Measurements from ENCODE around the gene SYT8.

DNA sequence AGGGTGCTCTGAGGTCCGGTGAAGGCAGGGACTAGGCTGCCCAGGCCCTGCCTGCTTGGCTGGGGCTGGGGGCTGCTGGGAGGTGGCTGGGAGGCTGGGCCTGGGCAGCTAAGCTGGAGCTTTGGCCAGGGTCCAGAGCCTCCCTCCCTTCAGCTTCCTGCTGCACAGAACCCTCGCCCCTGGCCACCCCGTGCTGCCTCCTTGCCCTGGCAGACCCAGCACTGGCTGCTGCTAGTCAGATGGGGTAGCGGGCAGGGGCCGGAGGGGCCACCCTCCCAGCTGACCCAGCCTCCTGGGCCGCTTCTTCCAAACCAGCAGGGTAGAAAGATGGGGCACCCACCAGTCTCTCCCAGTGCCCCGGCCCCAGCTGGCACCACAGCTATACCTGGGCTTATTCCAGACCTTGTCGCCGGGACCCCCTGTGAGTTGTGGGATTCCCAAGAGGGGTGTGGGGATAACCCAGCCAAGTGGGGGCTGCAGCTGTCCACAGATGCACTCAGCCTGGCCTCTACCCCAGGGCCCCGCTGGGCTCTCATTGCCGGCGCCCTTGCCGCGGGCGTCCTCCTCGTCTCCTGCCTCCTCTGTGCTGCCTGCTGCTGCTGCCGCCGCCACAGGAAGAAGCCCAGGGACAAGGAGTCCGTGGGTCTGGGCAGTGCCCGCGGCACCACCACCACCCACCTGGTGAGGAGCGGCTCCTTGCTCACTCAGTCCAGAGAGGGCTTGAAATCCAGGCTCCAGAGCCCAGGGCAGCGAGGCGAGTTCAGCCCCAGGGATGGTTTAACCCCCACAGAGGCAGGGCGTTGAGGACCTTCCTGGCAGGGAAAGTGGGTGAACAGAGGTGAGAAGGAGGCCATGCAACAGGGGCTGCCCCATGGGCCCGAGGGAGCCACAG is at the start of gene SYT8:
- TF ChIP-seq, protein P1, sequence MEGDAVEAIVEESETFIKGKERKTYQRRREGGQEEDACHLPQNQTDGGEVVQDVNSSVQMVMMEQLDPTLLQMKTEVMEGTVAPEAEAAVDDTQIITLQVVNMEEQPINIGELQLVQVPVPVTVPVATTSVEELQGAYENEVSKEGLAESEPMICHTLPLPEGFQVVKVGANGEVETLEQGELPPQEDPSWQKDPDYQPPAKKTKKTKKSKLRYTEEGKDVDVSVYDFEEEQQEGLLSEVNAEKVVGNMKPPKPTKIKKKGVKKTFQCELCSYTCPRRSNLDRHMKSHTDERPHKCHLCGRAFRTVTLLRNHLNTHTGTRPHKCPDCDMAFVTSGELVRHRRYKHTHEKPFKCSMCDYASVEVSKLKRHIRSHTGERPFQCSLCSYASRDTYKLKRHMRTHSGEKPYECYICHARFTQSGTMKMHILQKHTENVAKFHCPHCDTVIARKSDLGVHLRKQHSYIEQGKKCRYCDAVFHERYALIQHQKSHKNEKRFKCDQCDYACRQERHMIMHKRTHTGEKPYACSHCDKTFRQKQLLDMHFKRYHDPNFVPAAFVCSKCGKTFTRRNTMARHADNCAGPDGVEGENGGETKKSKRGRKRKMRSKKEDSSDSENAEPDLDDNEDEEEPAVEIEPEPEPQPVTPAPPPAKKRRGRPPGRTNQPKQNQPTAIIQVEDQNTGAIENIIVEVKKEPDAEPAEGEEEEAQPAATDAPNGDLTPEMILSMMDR (IDR thresholded peaks at IDR 0.05; ENCODE audit: low read length), result no peak
- TF ChIP-seq EZH2 (IDR thresholded peaks at IDR 0.05; ENCODE audit: borderline replicate concordance, low read length), result no peak

Data from OCI-LY1 (cell line).